ENCODE results near the gene SH3BP4.

- TF ChIP-seq POLR2A (IDR thresholded peaks at IDR 0.05) = no peak
- no peak for TF ChIP-seq CTCF (IDR thresholded peaks at IDR 0.05)
- TF ChIP-seq POLR2AphosphoS5 (IDR thresholded peaks at IDR 0.05; ENCODE audit: insufficient read depth in 1 of 2, low read depth in 1 of 2) = peak in 1 of 2 donors; percentile 51
Observed at GRCh38 chr2:234989183-234989701, 37.4 kb downstream of the SH3BP4 start.

All from vagina (tissue), 2 donors.